Vagina (tissue), 2 donors: ENCODE data around the gene AS3MT. TPM values are rescaled to one million over a fixed set of nuclear protein-coding genes. Genes with fewer than 3 reads are reported as not detected.

Source experiments
- DNase-seq, 2 donors: peaks; one replicate each; pipeline ENCODE4 v3.0.0-alpha.2; 2017; ENCODE audit errors: extremely low spot score in 2 of 2
- H3K27ac ChIP-seq: fragments of 200-600 bp; sonication (generic); one replicate; pipeline ENCODE4 v1.5.1; 2019
- H3K27me3 ChIP-seq: fragments of 200-600 bp; sonication (generic); one replicate; pipeline ENCODE4 v1.5.1; 2019
- H3K36me3 ChIP-seq, 2 donors: fragments of 200-600 bp; sonication (generic); one replicate each; pipeline ENCODE4 v1.5.1; 2017 to 2019
- H3K4me1 ChIP-seq: fragments of 200-600 bp; sonication (generic); one replicate; pipeline ENCODE4 v1.5.1; 2019
- H3K4me3 ChIP-seq, 2 donors: fragments of 200-600 bp; sonication (generic); 1 replicate in 1 of 2; 2 replicates in 1 of 2; pipeline ENCODE4 v1.5.1; 2016 to 2019
- H3K9me3 ChIP-seq: fragments of 200-600 bp; sonication (generic); one replicate; pipeline ENCODE4 v1.5.1; 2019
- POLR2A ChIP-seq, 2 donors: fragments of 450-650 bp; IDR thresholded peaks; one replicate each; pipeline ENCODE4 v1.6.1; 2017; ENCODE audit warnings: antibody characterized with exemption in 2 of 2, mild to moderate bottlenecking in 2 of 2, moderate library complexity in 2 of 2
- POLR2AphosphoS5 ChIP-seq, 2 donors: sonication (generic); formaldehyde crosslinking; IDR thresholded peaks; one replicate each; pipeline ENCODE4 v1.9.0; 2017; ENCODE audit warnings: antibody characterized with exemption in 2 of 2, mild to moderate bottlenecking in 2 of 2, low read depth in 1 of 2; ENCODE audit not compliant: insufficient read depth in 1 of 2
- intact Hi-C: fragments of 100-400 bp; cut with DNase I; formaldehyde crosslinking; loops from one replicate; pipeline ENCODE4 v1.15.1; 2023
- small RNA-seq: library from RNA; depleted of rRNA; stranded (forward); fragments of <200 nt; gene quantifications from one replicate; pipeline ENCODE3, GENCODE V24; 2016
- total RNA-seq: library from RNA; depleted of rRNA; stranded (reverse); fragments of >200 nt; gene quantifications from one replicate; pipeline ENCODE4 v1.2.3, GENCODE V29; 2016
- TF ChIP-seq, protein P1 (sequence below), 3 experiments: fragments of 450-650 bp in 2 of 3; fragments of 200-600 bp in 1 of 3; sonication (generic) in 1 of 3; IDR thresholded peaks; one replicate each; pipeline ENCODE4 v1.5.1; 2017 to 2019; ENCODE audit warnings: antibody characterized with exemption in 3 of 3, mild to moderate bottlenecking in 2 of 3, moderate library complexity in 2 of 3

Gene AS3MT
- total RNA-seq, 1 donor from 2014 or later, result 3.2 TPM

DNA sequence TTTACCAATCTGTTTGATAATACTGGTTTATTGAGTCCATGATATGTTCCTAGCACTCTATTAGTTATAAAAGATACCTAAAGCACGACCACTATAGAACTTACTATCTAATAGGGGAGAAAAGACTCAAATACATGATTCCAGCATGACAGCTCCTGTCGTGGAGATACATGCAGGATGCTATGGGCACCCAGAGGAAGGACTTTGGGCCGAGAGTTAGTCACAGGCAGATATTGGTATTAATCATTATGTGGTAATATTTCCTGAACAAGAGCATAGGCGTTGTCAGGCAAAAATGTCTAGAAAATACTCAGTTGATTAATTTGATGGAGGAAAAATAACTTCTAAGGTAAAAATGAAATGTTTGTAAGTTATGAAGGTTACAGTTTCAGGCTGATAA, 80.6 kb downstream of the AS3MT start:
- TF ChIP-seq POLR2A (IDR thresholded peaks at IDR 0.05), result no peak
- TF ChIP-seq, protein P1, sequence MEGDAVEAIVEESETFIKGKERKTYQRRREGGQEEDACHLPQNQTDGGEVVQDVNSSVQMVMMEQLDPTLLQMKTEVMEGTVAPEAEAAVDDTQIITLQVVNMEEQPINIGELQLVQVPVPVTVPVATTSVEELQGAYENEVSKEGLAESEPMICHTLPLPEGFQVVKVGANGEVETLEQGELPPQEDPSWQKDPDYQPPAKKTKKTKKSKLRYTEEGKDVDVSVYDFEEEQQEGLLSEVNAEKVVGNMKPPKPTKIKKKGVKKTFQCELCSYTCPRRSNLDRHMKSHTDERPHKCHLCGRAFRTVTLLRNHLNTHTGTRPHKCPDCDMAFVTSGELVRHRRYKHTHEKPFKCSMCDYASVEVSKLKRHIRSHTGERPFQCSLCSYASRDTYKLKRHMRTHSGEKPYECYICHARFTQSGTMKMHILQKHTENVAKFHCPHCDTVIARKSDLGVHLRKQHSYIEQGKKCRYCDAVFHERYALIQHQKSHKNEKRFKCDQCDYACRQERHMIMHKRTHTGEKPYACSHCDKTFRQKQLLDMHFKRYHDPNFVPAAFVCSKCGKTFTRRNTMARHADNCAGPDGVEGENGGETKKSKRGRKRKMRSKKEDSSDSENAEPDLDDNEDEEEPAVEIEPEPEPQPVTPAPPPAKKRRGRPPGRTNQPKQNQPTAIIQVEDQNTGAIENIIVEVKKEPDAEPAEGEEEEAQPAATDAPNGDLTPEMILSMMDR (IDR thresholded peaks at IDR 0.05), result no peak
- no peak for TF ChIP-seq POLR2AphosphoS5 (IDR thresholded peaks at IDR 0.05; ENCODE audit: insufficient read depth in 1 of 2, low read depth in 1 of 2)
- H3K4me1 ChIP-seq, result peaks cover 9% of the 10 kb centered on the region
- intact Hi-C loops, result no loop called here
- H3K36me3 ChIP-seq, result no peaks in the 10 kb centered on the region
- no peak overlapping the region for H3K27ac ChIP-seq
- DNase-seq, result no peak
- no peaks in the 10 kb centered on the region for H3K9me3 ChIP-seq
- H3K27me3 ChIP-seq, result no peaks in the 10 kb centered on the region
- H3K4me3 ChIP-seq, result no peak overlapping the region

DNA sequence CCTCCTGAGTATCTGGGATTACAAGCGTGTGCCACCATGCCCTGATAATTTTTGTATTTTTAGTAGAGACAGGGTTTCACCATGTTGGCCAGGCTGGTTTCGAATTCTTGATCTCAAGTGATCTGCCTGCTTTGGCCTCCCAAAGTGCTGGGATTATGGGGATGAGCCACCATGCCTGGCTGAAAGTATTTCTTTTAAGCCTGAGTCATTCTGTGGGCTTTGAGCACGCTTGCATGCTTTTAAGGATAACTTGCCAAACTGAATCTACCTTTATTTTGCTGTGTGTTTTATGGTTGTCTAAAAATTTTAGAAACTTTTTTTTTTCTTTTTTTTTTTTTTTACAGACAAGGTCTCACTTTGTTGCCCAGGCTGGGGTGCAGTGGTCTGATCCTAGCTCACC, 82.0 kb downstream of the AS3MT start:
- no peaks in the 10 kb centered on the region for H3K36me3 ChIP-seq
- intact Hi-C loops, result no loop called here
- no peaks in the 10 kb centered on the region for H3K9me3 ChIP-seq
- no peak overlapping the region for H3K27ac ChIP-seq
- no peak overlapping the region for H3K4me3 ChIP-seq
- no peaks in the 10 kb centered on the region for H3K27me3 ChIP-seq
- no peak for TF ChIP-seq POLR2AphosphoS5 (IDR thresholded peaks at IDR 0.05; ENCODE audit: insufficient read depth in 1 of 2, low read depth in 1 of 2)
- TF ChIP-seq POLR2A (IDR thresholded peaks at IDR 0.05), result no peak
- TF ChIP-seq, protein P1 (IDR thresholded peaks at IDR 0.05), result no peak
- H3K4me1 ChIP-seq, result peaks cover under 1% of the 10 kb centered on the region
- no peak for DNase-seq

Small RNAs within 50 kb of the gene (small RNA-seq; reads per million reads assigned to genes)
- not detected for gene AS3MT
- gene RF00026, result not detected

Other genes with a start within 250 kb of the AS3MT start
- gene TRIM8, start 225.0 kb upstream of the AS3MT start, total RNA-seq, result 126 TPM
- 7.4 TPM for gene ARL3, start 155.1 kb upstream of the AS3MT start, total RNA-seq
- gene SFXN2, start 154.8 kb upstream of the AS3MT start, total RNA-seq, result 6.4 TPM
- gene WBP1L, start 125.5 kb upstream of the AS3MT start, total RNA-seq, result 80.8 TPM
- 43.2 TPM for gene CYP17A1, start 32.1 kb upstream of the AS3MT start, total RNA-seq
- gene BORCS7, start 15.2 kb upstream of the AS3MT start, total RNA-seq, result 36.6 TPM
- gene CNNM2, start 48.8 kb downstream of the AS3MT start, total RNA-seq, result 9.6 TPM